GM19468 (cell line): ENCODE results near the gene NBPF12.
"Not testable (repeated sequence)": the region's sequence is repeated elsewhere in the genome, so short reads cannot be mapped to it uniquely, and the experiment has no call there.

Source experiments
- ATAC-seq: cut with Tn5 transposase; IDR thresholded peaks from one replicate; pipeline ENCODE4 v1.9.1; 2021; ENCODE audit warnings: mild to moderate bottlenecking, moderate library complexity, moderate number of reproducible peaks; ENCODE audit not compliant: unreplicated experiment; ENCODE audit errors: extremely low read depth

Gene NBPF12

DNA sequence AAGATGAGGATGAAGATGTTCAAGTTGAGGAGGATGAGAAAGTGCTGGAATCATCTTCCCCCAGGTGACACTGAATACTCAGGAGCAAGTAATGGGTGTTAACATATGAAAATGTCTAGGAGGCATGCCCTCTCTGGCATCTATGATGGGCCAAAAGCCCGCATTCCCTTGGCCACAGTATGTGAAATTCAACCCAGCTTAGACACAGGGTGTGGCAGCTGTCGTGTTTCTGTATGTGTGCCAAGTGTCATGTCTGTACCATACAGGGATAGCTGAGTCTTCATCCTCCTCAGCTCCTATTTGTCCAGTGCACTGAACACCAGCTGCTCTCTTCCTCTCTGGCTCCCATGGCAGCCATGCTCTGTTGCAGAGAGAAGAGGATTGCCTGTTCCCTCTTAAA lies 32.5 kb downstream of the NBPF12 start:
- not testable (repeated sequence) for ATAC-seq

DNA sequence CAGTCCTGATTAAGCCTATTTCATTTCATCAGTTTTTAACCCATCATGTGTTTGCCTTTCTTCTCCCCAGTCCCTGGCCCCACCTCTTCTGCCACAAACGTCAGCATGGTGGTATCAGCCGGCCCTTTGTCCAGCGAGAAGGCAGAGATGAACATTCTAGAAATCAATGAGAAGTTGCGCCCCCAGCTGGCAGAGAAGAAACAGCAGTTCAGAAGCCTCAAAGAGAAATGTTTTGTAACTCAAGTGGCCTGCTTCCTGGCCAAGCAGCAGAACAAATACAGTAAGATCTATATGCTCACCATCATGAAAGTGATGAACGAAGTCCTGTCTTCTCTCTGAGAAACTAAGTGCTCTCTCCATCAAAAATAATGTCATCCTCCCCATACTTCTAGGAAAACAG lies 34.6 kb downstream of the NBPF12 start:
- not testable (repeated sequence) for ATAC-seq

DNA sequence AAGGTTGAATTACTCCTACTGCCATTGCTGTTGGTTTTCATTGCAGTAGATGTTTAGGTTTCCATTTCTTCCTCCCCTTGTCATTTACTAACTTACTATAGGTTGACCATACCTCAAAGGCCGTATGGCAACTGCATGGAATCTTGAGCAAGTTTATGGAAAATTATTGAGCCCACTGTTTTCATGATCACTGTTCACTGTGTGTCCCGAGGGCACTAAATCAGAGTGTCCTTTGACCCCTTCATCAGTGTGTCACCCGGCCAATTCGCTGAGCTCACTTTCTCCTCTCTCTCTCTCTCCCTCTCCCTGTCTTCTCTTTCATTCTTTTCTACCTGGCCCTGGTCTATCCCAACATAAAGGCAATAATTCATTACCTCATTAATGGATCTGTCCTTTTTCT lies 47.7 kb downstream of the NBPF12 start:
- not testable (repeated sequence) for ATAC-seq

DNA sequence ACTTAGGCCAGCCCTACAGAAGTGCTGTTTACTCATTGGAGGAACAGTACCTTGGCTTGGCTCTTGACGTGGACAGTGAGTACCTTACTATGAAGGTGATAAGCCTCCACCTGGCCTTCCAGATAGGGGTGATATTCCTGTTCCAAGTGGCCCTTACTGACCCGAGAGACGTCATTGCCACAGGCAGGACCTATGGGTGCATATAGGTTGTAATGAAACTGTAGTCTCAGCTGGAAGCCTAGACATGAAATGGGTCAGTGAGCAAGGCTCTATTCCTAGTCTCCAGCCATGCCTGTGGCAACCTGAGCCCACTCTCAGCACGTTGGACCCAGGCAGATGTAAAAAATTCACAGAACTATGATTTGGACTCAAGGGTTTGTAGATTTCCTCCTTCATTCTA lies 48.3 kb downstream of the NBPF12 start:
- not testable (repeated sequence) for ATAC-seq

DNA sequence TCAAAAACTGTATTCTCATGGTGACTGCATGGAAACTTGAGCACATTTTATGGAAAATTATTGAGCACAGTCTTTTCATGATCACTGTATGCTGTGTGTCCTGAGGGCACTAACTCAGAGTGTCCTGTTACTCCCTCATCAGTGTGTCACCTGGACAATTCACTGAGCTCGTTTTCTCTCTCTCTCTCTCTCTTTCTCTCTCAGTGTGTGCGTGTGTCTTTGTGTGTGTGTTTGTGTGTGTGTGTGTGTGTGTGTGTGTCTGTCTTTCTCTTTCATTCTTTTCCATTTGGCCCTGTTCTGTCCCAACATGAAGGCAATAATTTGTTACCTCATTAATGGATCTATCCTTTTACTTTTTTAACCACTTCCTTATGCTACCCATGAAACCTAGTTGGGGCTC lies 49.4 kb downstream of the NBPF12 start:
- ATAC-seq: not testable (repeated sequence)

DNA sequence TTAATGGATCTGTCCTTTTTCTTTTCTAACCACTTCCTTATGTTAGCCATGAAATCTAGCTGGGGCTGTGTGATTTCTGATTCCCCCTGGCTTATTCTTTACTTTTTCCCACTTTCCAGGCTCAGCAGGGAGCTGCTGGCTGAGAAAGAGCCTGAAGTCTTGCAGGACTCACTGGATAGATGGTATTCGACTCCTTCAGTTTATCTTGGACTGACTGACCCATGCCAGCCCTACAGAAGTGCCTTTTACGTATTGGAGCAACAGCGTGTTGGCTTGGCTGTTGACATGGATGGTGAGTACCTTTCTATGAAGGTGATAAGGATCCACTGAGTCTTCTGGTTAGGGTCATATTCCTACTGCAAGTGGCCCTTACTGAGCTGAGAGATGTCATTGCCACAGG lies 51.3 kb downstream of the NBPF12 start:
- not testable (repeated sequence) for ATAC-seq

DNA sequence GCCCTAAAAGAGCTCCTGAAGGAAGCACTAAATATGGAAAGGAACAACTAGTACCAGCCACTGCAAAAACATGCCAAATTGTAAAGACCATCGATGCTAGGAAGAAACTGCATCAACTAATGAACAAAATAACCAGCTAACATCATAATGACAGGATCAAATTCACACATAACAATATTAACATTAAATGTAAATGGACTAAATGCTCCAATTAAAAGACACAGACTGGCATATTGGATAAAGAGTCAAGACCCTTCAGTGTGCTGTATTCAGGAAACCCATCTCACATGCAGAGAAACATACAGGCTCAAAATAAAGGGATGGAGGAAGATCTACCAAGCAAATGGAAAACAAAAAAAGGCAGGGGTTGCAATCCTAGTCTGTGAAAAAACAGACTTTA lies 70.4 kb downstream of the NBPF12 start:
- ATAC-seq: not testable (repeated sequence)

DNA sequence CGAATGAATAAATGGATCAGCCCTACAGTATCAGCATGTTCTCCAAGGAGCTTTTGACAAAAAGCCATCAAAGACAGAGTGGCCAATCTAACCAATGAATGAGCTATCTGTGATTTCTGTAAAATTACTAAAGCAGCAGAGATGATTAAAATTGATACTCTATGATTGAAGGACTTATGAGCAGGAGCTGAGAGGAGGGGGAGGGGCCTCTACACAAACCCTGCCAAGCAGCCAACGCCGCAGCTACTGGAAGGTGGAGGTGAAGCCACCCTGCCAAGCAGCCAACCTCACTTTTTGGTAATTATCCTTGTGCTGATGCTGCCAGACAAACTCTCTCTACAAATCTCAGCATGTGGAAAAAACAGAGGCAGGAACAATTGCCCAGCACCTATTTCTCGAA lies 88.9 kb downstream of the NBPF12 start:
- ATAC-seq: not testable (repeated sequence)

DNA sequence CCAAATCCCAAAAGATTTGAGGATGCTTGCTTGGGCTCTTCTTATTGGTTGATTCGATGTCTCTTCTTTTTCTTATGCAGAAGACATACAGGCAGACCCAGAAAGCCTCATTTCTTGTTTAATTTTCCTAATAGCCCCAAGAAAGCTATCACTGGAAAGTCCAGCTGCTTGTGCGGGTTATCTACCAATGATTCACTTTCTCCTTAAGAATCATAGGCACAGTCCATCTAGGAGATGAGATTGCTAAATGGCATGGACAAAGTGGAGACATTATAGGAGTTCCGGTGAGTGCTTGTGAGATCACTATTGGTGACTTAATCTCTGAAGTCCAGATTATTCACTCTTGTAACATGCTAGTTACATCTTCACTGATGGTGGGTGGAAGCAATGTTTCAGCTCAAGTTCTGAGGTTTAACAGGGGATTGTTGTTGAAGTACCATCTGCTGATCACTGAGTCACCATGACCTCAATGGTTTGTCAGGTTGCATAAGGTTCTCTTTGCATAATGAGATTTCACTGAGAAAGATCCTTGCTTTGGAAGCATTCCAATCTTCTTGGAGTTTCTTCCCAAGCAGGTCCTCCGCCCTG lies 92.0 kb downstream of the NBPF12 start:
- ATAC-seq: not testable (repeated sequence)

DNA sequence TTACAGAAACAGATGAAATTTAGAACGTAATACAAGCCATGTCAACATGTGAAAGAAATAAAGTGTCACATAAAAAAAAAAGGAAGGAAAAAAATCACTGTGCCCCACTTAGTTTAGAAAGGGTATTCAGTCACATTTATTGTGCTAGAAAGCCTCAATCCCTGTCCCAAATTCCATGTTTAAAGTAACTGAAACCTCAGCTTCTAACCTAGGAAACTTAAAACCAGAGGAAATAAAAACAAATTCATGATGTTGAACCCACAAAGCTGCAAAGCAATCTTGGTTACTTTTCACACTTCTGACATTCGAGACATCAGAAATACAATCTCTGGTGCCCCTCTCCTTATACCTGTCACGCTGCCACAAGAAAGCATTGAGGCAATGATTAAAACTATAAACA lies 101.8 kb downstream of the NBPF12 start:
- ATAC-seq: no peak

DNA sequence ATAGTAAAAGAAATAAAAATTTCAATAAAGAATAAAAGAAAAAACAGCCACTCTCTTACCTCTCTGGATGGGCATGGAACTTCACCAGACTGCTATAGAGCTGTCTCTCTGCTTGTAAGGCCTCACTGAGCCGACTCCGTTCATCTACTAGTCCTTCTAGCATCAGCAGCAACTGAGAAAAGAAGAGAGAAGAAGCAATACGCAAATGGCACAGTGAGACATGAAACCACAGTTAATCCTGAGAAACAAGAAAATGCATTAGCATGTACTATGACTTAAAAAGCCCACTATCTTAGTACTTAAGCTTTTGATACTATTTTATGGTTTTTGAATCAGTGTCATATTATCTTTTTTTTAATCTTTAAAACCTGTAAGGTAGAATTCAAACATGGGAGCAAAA lies 104.8 kb downstream of the NBPF12 start:
- not testable (repeated sequence) for ATAC-seq

DNA sequence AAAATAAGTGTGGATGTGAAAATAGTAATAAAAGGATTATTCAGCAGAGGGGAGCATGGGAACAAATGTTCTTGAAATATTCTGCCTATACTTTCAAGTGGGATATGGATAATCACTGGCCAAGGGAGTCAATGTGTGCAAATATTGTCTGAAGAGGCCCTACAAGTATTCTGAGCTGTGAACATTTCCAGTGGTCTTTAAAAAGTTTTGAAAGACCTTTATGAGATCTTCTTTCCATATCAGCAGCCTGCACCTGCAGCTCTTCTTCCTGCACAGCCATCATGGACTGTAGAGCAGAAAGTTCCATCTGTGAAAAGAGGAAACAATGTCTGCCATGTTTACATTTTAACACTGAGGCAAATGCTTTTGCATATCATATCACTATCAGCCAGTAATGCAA lies 106.4 kb downstream of the NBPF12 start:
- ATAC-seq: not testable (repeated sequence)
